Measurements from ENCODE around the gene TIGD6. TPM values are rescaled to one million over a fixed set of nuclear protein-coding genes. Genes with fewer than 3 reads are reported as not detected.
"Not testable (repeated sequence)": the region's sequence is repeated elsewhere in the genome, so short reads cannot be mapped to it uniquely, and the experiment has no call there.

The TIGD6 gene
- total and polyA plus RNA-seq, 7 donors, result 1.4 to 7.8 (median 2.8) TPM

DNA sequence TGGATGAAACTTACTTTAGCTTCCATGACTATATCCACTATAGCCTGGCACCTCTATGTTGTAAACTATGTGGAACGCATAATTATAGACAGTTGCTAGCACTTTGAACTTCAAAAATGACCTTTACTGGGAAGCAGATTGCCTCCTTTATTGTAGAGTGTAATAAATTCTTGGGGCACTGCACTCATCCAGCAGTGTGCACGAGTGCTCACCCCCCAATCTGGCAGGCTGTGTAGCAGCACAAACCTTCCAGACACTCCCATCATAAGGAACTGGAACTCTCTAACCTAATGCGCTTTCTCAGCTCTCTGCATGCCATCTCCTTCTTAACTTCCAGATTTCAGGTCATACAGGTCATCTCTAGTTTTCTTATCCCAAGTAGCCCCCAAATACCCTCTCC, 54.3 kb downstream of the TIGD6 start:
- ATAC-seq (no peak), DNase-seq (no peak)
- H3K36me3 ChIP-seq (ENCODE audit: insufficient read depth in 1 of 2, low read depth in 1 of 2), result no peaks in the 10 kb centered on the region
- WGBS, 3 donors, result 70 to 82% (median 78%) methylated on average over 3 of the region's 3 CpGs
- H3K27ac ChIP-seq, result no peak overlapping the region
- intact Hi-C loops (cut with DNase I), result no loop called here
- no peak overlapping the region for H3K4me3 ChIP-seq
- H3K27me3 ChIP-seq (ENCODE audit: insufficient read depth in 3 of 3, low read length in 2 of 3), result no peaks in the 10 kb centered on the region
- no peaks in the 10 kb centered on the region for H3K9me3 ChIP-seq
- TF ChIP-seq, protein P1, sequence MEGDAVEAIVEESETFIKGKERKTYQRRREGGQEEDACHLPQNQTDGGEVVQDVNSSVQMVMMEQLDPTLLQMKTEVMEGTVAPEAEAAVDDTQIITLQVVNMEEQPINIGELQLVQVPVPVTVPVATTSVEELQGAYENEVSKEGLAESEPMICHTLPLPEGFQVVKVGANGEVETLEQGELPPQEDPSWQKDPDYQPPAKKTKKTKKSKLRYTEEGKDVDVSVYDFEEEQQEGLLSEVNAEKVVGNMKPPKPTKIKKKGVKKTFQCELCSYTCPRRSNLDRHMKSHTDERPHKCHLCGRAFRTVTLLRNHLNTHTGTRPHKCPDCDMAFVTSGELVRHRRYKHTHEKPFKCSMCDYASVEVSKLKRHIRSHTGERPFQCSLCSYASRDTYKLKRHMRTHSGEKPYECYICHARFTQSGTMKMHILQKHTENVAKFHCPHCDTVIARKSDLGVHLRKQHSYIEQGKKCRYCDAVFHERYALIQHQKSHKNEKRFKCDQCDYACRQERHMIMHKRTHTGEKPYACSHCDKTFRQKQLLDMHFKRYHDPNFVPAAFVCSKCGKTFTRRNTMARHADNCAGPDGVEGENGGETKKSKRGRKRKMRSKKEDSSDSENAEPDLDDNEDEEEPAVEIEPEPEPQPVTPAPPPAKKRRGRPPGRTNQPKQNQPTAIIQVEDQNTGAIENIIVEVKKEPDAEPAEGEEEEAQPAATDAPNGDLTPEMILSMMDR (IDR thresholded peaks at IDR 0.05), result no peak
- H3K4me1 ChIP-seq, result no peaks in the 10 kb centered on the region

DNA sequence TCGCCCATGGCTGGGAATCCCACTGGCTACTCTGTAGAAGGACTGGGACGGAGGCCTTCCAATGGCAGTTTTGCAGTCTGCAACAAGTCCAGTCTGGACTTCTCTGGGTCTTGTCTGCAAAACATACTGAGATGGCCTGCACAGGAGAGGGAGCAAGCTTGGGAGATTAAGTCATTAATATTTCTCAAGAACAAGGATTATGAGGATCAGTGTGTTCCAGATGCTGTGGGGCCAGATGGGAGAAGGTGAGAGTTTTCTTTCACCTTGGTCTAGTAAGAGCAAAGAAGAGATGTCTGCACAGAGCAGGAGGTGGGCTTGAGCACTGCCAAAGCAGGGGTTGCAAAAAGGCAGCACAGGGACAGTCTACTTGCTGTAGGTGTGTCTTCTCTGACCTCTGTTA, 55.8 kb downstream of the TIGD6 start, which contains the start of gene PDE6A:
Gene PDE6A (minus strand): TSS at position 128 of the 400 bp plus-strand sequence. CDS start 120 bp downstream, at position 8.
- H3K9me3 ChIP-seq, result no peaks in the 10 kb centered on the region
- ATAC-seq (no peak), DNase-seq (no peak)
- H3K27ac ChIP-seq, result no peak within 1 kb of the TSS
- no peak within 1 kb of the TSS for H3K4me3 ChIP-seq
- intact Hi-C loops (cut with DNase I), result no loop called here
- no peaks in the 10 kb centered on the region for H3K27me3 ChIP-seq (ENCODE audit: insufficient read depth in 3 of 3, low read length in 2 of 3)
- 94 to 97% (median 94%) methylated on average over 2 of the region's 2 CpGs for WGBS, 3 donors
- H3K36me3 ChIP-seq (ENCODE audit: insufficient read depth in 1 of 2, low read depth in 1 of 2), result no peaks in the 10 kb centered on the region
- TF ChIP-seq, protein P1 (IDR thresholded peaks at IDR 0.05), result no peak
- no peaks in the 10 kb centered on the region for H3K4me1 ChIP-seq

DNA sequence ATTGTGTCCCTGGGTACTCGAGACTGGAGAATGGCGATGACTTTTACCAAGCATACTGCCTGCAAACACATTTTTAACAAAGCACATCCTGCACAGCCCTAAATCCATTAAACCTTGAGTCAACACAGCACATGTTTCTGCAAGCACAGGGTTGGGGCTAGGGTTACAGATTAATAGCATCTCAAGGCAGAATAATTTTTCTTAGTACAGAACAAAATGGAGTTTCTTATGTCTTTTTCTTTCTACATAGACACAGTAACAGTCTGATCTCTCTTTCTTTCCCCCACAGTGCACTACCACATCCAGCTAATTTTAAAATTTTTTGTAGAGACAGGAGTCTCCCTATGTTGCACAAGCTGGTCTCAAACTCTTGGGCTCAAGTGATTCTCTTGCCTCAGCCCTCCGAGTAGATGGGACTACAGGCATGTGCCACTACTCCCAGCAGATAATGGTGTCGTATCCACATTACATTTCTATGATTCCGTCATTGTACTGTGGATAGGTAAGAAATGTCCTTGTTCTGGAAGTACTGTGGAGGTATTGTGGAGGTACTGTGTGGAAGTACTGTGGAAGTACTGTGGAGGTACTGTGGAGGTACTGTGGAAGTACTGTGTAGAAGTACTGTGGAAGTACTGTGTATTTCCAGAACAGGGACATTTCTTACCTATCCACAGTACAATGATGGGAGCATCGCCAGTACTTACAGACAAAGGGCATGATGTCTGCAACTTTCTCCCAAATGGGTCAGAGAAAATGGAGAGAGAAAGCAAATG, 57.1 kb downstream of the TIGD6 start:
- DNase-seq; H3K9me3 ChIP-seq; intact Hi-C loops (cut with DNase I); ATAC-seq; H3K27ac ChIP-seq; H3K27me3 ChIP-seq (ENCODE audit: insufficient read depth in 3 of 3, low read length in 2 of 3); H3K4me3 ChIP-seq; H3K4me1 ChIP-seq; H3K36me3 ChIP-seq (ENCODE audit: insufficient read depth in 1 of 2, low read depth in 1 of 2): not testable (repeated sequence)
- 86 to 93% (median 90%) methylated on average over 6 of the region's 6 CpGs for WGBS, 3 donors

Other genes with a start within 250 kb of the TIGD6 start
- gene PDE6A, start 55.9 kb downstream of the TIGD6 start, total RNA-seq, result under 1 TPM; 0.04 to 0.26 (median 0.08) TPM
- gene PDE6A, start 55.9 kb downstream of the TIGD6 start, polyA plus RNA-seq, result under 1 TPM; 0.09 to 0.15 (median 0.10) TPM
- gene SLC26A2, start 39.9 kb downstream of the TIGD6 start, total RNA-seq, result 10 to 100 TPM in 1 of 4 donors, 1 to 10 TPM in 3; 4.1 to 20.1 (median 6.4) TPM
- 10 to 100 TPM in 1 of 3 donors, 1 to 10 TPM in 2; 4.0 to 14.3 (median 8.0) TPM for gene SLC26A2, start 39.9 kb downstream of the TIGD6 start, polyA plus RNA-seq
- 10 to 100 TPM; 12.6 to 23.2 (median 17.9) TPM for gene HMGXB3, start 85 bp upstream of the TIGD6 start, total RNA-seq
- gene HMGXB3, start 85 bp upstream of the TIGD6 start, polyA plus RNA-seq, result 10 to 100 TPM in 2 of 3 donors, 1 to 10 TPM in 1; 8.6 to 22.6 (median 15.4) TPM
- gene CSF1R, start 85.9 kb upstream of the TIGD6 start, total RNA-seq, result 10 to 100 TPM in 2 of 4 donors, 1 to 10 TPM in 2; 4.2 to 20.0 (median 10.7) TPM
- gene CSF1R, start 85.9 kb upstream of the TIGD6 start, polyA plus RNA-seq, result 1 to 10 TPM; 1.2 to 1.6 (median 1.3) TPM
- 10 to 100 TPM; 34.0 to 56.0 (median 39.1) TPM for gene PDGFRB, start 155.2 kb upstream of the TIGD6 start, total RNA-seq
- 10 to 100 TPM; 14.6 to 19.9 (median 19.2) TPM for gene PDGFRB, start 155.2 kb upstream of the TIGD6 start, polyA plus RNA-seq
- not detected for gene CDX1, start 166.1 kb upstream of the TIGD6 start, total RNA-seq
- gene CDX1, start 166.1 kb upstream of the TIGD6 start, polyA plus RNA-seq, result under 1 TPM in 2 of 3 donors, not detected in 1; 0.06 to 0.08 TPM
- gene SLC6A7, start 189.4 kb upstream of the TIGD6 start, total RNA-seq, result not detected
- not detected for gene SLC6A7, start 189.4 kb upstream of the TIGD6 start, polyA plus RNA-seq

Measured in psoas muscle (tissue), 8 donors.